ENCODE results near the gene DAB2IP. TPM values are rescaled to one million over a fixed set of nuclear protein-coding genes. Genes with fewer than 3 reads are reported as not detected.

Gene DAB2IP
- total RNA-seq, 1 experiment from 2014 or later, result 52.6 TPM

- DNase-seq (ENCODE audit: low spot score) (no peak), ATAC-seq (peak; percentile 12; the same call in 1 of the 2 replicates)
- Mint-ChIP-seq H3K4me1 (peaks cover 22% of the 10 kb centered on the region), H3K36me3 (no peaks in the 10 kb centered on the region), H3K27ac (no peak overlapping the region), H3K9me3 (no peaks in the 10 kb centered on the region), H3K4me3 (no peak overlapping the region), H3K27me3 (ENCODE audit: low read depth) (no peaks in the 10 kb centered on the region)
- POLR2A ChIA-PET, result no interaction called here
- CTCF ChIA-PET, result interaction anchor here (1.0 to 1.7 kb wide), 5 partner anchors 12 to 164 kb away, joined by 3 to 6 read pairs (median 3); no protein-coding TSS in a partner anchor
- no peak for TF ChIP-seq SMAD4 (CRISPR knock-in tag; IDR thresholded peaks at IDR 0.05)
- TF ChIP-seq USF2 (CRISPR knock-in tag; IDR thresholded peaks at IDR 0.05), result no peak
- no peak for TF ChIP-seq ZNF423 (CRISPR knock-in tag; IDR thresholded peaks at IDR 0.05)
- no peak for TF ChIP-seq ZNF532 (CRISPR knock-in tag; IDR thresholded peaks at IDR 0.05; ENCODE audit: borderline replicate concordance)
- TF ChIP-seq, protein P1, sequence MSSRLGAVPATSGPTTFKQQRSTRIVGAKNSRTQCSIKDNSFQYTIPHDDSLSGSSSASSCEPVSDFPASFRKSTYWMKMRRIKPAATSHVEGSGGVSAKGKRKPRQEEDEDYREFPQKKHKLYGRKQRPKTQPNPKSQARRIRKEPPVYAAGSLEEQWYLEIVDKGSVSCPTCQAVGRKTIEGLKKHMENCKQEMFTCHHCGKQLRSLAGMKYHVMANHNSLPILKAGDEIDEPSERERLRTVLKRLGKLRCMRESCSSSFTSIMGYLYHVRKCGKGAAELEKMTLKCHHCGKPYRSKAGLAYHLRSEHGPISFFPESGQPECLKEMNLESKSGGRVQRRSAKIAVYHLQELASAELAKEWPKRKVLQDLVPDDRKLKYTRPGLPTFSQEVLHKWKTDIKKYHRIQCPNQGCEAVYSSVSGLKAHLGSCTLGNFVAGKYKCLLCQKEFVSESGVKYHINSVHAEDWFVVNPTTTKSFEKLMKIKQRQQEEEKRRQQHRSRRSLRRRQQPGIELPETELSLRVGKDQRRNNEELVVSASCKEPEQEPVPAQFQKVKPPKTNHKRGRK (CRISPR knock-in tag; IDR thresholded peaks at IDR 0.05; ENCODE audit: borderline replicate concordance), result no peak
- no peak for TF ChIP-seq NFE2L1 (CRISPR knock-in tag; IDR thresholded peaks at IDR 0.05)
- no peak for TF ChIP-seq ZNF121 (CRISPR knock-in tag; IDR thresholded peaks at IDR 0.05)
- TF ChIP-seq GRHL2 (CRISPR knock-in tag; IDR thresholded peaks at IDR 0.05; ENCODE audit: insufficient replicate concordance, severe bottlenecking), result no peak
- no peak for TF ChIP-seq NFYB (CRISPR knock-in tag; conservative IDR thresholded peaks at IDR 0.05; ENCODE audit: low read depth)
- TF ChIP-seq, protein P2, sequence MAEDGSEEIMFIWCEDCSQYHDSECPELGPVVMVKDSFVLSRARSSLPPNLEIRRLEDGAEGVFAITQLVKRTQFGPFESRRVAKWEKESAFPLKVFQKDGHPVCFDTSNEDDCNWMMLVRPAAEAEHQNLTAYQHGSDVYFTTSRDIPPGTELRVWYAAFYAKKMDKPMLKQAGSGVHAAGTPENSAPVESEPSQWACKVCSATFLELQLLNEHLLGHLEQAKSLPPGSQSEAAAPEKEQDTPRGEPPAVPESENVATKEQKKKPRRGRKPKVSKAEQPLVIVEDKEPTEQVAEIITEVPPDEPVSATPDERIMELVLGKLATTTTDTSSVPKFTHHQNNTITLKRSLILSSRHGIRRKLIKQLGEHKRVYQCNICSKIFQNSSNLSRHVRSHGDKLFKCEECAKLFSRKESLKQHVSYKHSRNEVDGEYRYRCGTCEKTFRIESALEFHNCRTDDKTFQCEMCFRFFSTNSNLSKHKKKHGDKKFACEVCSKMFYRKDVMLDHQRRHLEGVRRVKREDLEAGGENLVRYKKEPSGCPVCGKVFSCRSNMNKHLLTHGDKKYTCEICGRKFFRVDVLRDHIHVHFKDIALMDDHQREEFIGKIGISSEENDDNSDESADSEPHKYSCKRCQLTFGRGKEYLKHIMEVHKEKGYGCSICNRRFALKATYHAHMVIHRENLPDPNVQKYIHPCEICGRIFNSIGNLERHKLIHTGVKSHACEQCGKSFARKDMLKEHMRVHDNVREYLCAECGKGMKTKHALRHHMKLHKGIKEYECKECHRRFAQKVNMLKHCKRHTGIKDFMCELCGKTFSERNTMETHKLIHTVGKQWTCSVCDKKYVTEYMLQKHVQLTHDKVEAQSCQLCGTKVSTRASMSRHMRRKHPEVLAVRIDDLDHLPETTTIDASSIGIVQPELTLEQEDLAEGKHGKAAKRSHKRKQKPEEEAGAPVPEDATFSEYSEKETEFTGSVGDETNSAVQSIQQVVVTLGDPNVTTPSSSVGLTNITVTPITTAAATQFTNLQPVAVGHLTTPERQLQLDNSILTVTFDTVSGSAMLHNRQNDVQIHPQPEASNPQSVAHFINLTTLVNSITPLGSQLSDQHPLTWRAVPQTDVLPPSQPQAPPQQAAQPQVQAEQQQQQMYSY (CRISPR knock-in tag; IDR thresholded peaks at IDR 0.05), result no peak
- no peak for TF ChIP-seq TCF7 (CRISPR knock-in tag; IDR thresholded peaks at IDR 0.05; ENCODE audit: low read depth)
These were observed 173.7 kb downstream of the DAB2IP start for GRCh38 chr9:121825031-121825691.

- H3K27me3 Mint-ChIP-seq (ENCODE audit: low read depth), result no peaks in the 10 kb centered on the region
- DNase-seq (ENCODE audit: low spot score), result no peak
- ATAC-seq, result no peak
- ChIA-PET CTCF (interaction anchor here (1.1 kb wide), 1 partner anchor 140 kb away, joined by 4 read pairs; no protein-coding TSS in a partner anchor), POLR2A (no interaction called here)
- H3K27ac Mint-ChIP-seq, result no peak overlapping the region
- H3K4me1 Mint-ChIP-seq, result peaks cover 17% of the 10 kb centered on the region
- TF ChIP-seq USF2 (CRISPR knock-in tag; IDR thresholded peaks at IDR 0.05), result no peak
- TF ChIP-seq ZNF425 (CRISPR knock-in tag; conservative IDR thresholded peaks at IDR 0.05), result no peak
- no peak for TF ChIP-seq ETV6 (CRISPR knock-in tag; IDR thresholded peaks at IDR 0.05)
- TF ChIP-seq KAT7 (CRISPR knock-in tag; IDR thresholded peaks at IDR 0.05; ENCODE audit: borderline replicate concordance), result no peak
- no peak overlapping the region for H3K4me3 Mint-ChIP-seq
- no peaks in the 10 kb centered on the region for H3K36me3 Mint-ChIP-seq
- H3K9me3 Mint-ChIP-seq, result no peaks in the 10 kb centered on the region
These were observed 175.3 kb downstream of the DAB2IP start for GRCh38 chr9:121826711-121827110.
